ENCODE data around the gene AGPAT4.

Gene AGPAT4

GRCh38 chr6:161107779-161108730 lies 165.8 kb downstream of the AGPAT4 start:
- DNase-seq = no peak

- DNase-seq = no peak
Measured at GRCh38 chr6:161105408-161105807, 168.5 kb downstream of the AGPAT4 start.

GRCh38 chr6:161104966-161105365 lies 168.9 kb downstream of the AGPAT4 start:
- no peak for DNase-seq

- no peak for DNase-seq
Measured at GRCh38 chr6:161103475-161103874, 170.4 kb downstream of the AGPAT4 start.

GRCh38 chr6:161101517-161101916 lies 172.3 kb downstream of the AGPAT4 start:
- no peak for DNase-seq

GRCh38 chr6:161100072-161100471 lies 173.8 kb downstream of the AGPAT4 start:
- DNase-seq = no peak

- no peak for DNase-seq
Measured at GRCh38 chr6:161095916-161096315, 177.9 kb downstream of the AGPAT4 start.

- no peak for DNase-seq
Measured at GRCh38 chr6:161094955-161095354, 178.9 kb downstream of the AGPAT4 start.

- no peak for DNase-seq
Measured at GRCh38 chr6:161091972-161092701, 181.7 kb downstream of the AGPAT4 start.

- no peak for DNase-seq
Measured at GRCh38 chr6:161091151-161091550, 182.7 kb downstream of the AGPAT4 start.

- no peak for DNase-seq
Measured at GRCh38 chr6:161088676-161089328, 185.1 kb downstream of the AGPAT4 start.

GRCh38 chr6:161085246-161085645 lies 188.6 kb downstream of the AGPAT4 start:
- DNase-seq = no peak

- DNase-seq = no peak
Measured at GRCh38 chr6:161082215-161082614, 191.6 kb downstream of the AGPAT4 start.

GRCh38 chr6:161080263-161080970 lies 193.4 kb downstream of the AGPAT4 start:
- no peak for DNase-seq
